AG04449 (cell line): ENCODE measurements around the gene PAK5.

Experiments used
- CTCF ChIA-PET: fragments of 350-600 bp; formaldehyde crosslinking; extraction: SDS; loops from one replicate; lab custom pipeline; 2021; ENCODE audit warnings: antibody characterized with exemption; lab: Yijun Ruan, JAX
- POLR2A ChIA-PET: fragments of 400-600, 350-600 bp; formaldehyde crosslinking; extraction: SDS; loops from one replicate; lab custom pipeline; 2020; ENCODE audit warnings: antibody characterized with exemption, inconsistent platforms; lab: Yijun Ruan, JAX
- DNase-seq: peaks from one replicate; pipeline ENCODE4 v3.0.0-alpha.2; 2010; ENCODE audit warnings: low read depth, low spot score
- H3K4me3 ChIP-seq: 2 replicates; pipeline ENCODE4 v1.5.1; 2011; ENCODE audit warnings: low read depth, mild to moderate bottlenecking, control low read depth, low read length
- CTCF ChIP-seq: IDR thresholded peaks from one replicate; pipeline ENCODE4 v1.5.1; 2011; ENCODE audit warnings: mild to moderate bottlenecking, moderate library complexity, low read length, control low read depth, inconsistent platforms; ENCODE audit not compliant: insufficient read depth; ENCODE audit errors: missing control alignments

PAK5 gene

DNA sequence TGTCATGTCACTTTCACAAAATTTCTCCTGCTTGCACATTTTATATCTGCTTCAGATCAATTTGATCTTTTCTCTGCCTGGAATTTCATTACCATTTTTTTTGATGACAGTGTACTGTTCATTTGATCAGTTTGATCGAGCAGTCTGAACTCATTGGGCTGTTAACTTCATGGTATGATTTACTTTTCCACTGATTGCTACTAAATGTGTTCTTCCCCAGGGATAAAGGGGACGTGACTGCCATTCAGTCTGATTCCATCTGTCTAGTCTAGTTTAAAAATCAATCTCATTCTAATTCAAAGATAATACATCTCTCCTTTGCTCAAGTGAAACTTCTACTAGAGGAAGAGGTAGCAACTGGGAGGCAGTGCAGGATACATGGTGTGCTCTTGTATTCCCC is 303.4 kb downstream of the PAK5 start:
- ChIA-PET POLR2A (no interaction called here), CTCF (no interaction called here)
- no peak for TF ChIP-seq CTCF
- DNase-seq: no peak
- H3K4me3 ChIP-seq: no peak overlapping the region

DNA sequence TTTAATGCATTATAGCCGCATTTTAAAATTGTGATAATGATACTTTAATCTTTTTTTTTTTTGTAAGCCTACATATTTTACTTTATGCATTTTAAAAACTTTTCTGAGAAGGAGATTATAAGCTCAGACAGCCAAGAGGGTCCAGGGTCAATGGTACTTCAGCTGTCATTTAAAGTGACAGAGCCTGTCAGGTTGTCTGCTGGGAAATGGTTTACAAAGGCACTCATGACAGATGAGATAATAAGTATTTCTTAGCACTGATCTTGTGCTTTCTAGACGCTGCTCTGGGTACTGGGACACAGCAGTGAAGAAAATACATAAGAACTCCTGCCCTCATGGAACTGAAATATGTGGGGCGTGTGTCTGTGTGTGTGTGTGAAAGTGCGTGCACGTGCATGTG is 304.9 kb downstream of the PAK5 start:
- CTCF ChIA-PET: no interaction called here
- DNase-seq: no peak
- no peak for TF ChIP-seq CTCF

GRCh38 chr20:9532069-9532838 is 306.6 kb downstream of the PAK5 start:
- ChIA-PET POLR2A (no interaction called here), CTCF (no interaction called here)
- DNase-seq: no peak
- no peak overlapping the region for H3K4me3 ChIP-seq
- TF ChIP-seq CTCF: no peak

More for the DNA sequence above, 304.9 kb downstream of the PAK5 start:
- H3K4me3 ChIP-seq: no peak overlapping the region
- POLR2A ChIA-PET: no interaction called here

DNA sequence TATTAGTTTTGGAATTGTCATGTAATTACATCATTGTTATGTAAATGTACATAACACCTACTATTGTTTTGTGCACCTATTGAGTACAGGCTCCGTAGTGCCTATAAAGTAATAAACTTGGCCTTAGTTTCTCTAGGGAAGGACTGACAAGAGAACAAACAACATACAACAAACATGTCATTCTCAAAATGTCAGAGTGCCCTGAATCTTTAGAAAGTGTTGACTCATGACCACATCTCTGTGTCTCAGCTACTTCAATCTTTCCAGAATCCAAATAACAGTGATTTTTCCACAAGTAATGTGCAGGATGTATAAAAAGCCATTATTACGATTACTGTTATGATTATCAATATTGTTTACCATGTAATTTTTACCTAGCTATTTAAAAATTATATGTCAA is 307.3 kb downstream of the PAK5 start:
- POLR2A ChIA-PET: no interaction called here
- no peak for DNase-seq
- no peak overlapping the region for H3K4me3 ChIP-seq
- CTCF ChIA-PET: no interaction called here
- TF ChIP-seq CTCF: no peak

DNA sequence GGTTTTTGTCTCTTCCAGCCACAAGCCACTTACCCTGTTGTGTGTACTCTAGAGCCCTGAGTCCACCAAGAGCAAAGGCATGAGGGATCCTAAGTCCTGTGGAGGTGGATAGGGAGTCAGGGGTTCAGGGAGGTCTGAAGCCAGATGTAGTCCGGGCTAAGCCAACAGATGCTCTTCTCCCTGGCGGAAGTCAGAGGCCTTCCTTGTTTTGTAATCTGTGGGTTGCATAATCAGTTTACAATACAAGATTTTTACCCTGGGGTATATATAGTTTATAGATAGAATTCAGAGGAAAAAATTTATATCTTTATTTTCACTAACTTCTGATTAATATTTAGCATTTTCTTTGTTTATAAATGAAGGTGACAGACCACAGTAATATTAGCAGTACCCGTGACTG is 315.2 kb downstream of the PAK5 start:
- DNase-seq: no peak
- no peak for TF ChIP-seq CTCF
- CTCF ChIA-PET: no interaction called here

DNA sequence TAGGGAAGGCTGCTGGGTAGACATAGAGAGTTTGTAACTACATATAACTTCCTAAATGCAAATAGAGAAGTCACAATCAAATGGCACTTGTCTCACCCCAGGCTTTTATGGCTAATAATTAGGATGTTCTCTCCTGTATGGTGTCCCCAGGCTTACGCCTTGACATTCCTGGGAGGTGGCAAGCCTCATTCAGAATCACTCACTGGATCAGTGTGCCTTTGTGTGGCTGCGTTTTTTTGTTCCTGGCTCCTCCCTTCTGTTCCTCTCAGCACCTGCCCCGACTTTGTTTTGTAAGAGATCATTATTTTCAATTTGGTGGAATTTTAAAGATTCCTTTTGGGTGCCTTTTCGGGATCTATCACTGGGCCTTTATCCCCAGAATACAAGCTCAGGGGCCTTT is 318.8 kb downstream of the PAK5 start:
- no peak overlapping the region for H3K4me3 ChIP-seq
- TF ChIP-seq CTCF: no peak
- CTCF ChIA-PET: interaction anchor here (1.0 to 1.7 kb wide), 2 partner anchors 90 to 392 kb away, joined by 3 to 4 read pairs; no protein-coding TSS in a partner anchor
- POLR2A ChIA-PET: no interaction called here
- no peak for DNase-seq

More for the DNA sequence above, 315.2 kb downstream of the PAK5 start:
- POLR2A ChIA-PET: no interaction called here
- H3K4me3 ChIP-seq: no peak overlapping the region
